GM12878 (cell line): Measurements from ENCODE around the gene JPH4. TPM values are rescaled to one million over a fixed set of nuclear protein-coding genes. Genes with fewer than 3 reads are reported as not detected.

ENCODE experiments used
- ATAC-seq: fragments of 200-7000 bp; cut with Tn5 transposase; 3 replicates; pipeline ENCODE4 v1.9.1; 2020; ENCODE audit warnings: mild to moderate bottlenecking, moderate library complexity
- BruUV-seq: library from RNA; stranded (reverse); fragments of 400-500 nt; replicated peaks from 2 replicates; lab custom pipeline; 2021; lab: Mats Ljungman, UMichigan
- CTCF ChIA-PET: fragments of 300-600 bp; sonication (Branson Sonifier 250); formaldehyde crosslinking; extraction: SDS; loops from one replicate; lab custom pipeline; 2021; ENCODE audit warnings: inconsistent platforms; lab: Yijun Ruan, JAX
- POLR2A ChIA-PET: fragments of 350-600 bp; formaldehyde crosslinking; extraction: SDS; loops from one replicate; lab custom pipeline; 2021; ENCODE audit warnings: inconsistent platforms; lab: Charles Lee
- RAD21 ChIA-PET: fragments of 300-600 bp; sonication (Branson Sonifier 250); formaldehyde crosslinking; loops from one replicate; lab custom pipeline; 2023; ENCODE audit warnings: antibody characterized with exemption; ENCODE audit not compliant: unreplicated experiment; lab: Charles Lee
- SMC1A ChIA-PET: fragments of 300-600 bp; sonication (Branson Sonifier 250); formaldehyde crosslinking; loops from one replicate; lab custom pipeline; 2023; ENCODE audit not compliant: unreplicated experiment, uncharacterized antibody; lab: Charles Lee
- DNase-seq: peaks from one replicate; pipeline ENCODE4 v3.0.0-alpha.2; 2011; ENCODE audit warnings: low read depth, low spot score
- FAIRE-seq: peaks from 3 replicates; lab custom pipeline; 2011; peaks lifted over from hg19 to GRCh38; lab: Jason Lieb, UNC
- H2AFZ ChIP-seq: 2 replicates; pipeline ENCODE4 v1.6.0; 2011; ENCODE audit warnings: low read depth, low read length, control low read depth; ENCODE audit not compliant: control insufficient read depth
- H3K27ac ChIP-seq: 2 replicates; pipeline ENCODE4 v1.5.1; 2011; ENCODE audit warnings: control low read depth; ENCODE audit not compliant: control insufficient read depth, insufficient read depth
- H3K27me3 ChIP-seq, 2 experiments: replicated peaks in 1 of 2; 2 replicates each; pipeline versions ENCODE4 v1.6.0 to v1.6.1; 2011; ENCODE audit warnings: low read length in 1 of 2; ENCODE audit not compliant: control insufficient read depth in 2 of 2, insufficient read depth in 2 of 2
- H3K36me3 ChIP-seq, 2 experiments: 2 replicates each; pipeline ENCODE4 v1.5.1; 2011; ENCODE audit warnings: low read length in 1 of 2; ENCODE audit not compliant: control insufficient read depth in 2 of 2, insufficient read depth in 2 of 2
- H3K4me1 ChIP-seq: 2 replicates; pipeline ENCODE4 v1.6.1; 2011; ENCODE audit warnings: mild to moderate bottlenecking, low read length, moderate library complexity, mixed read lengths; ENCODE audit not compliant: control insufficient read depth, insufficient read depth
- H3K4me2 ChIP-seq: 2 replicates; pipeline ENCODE4 v1.6.0; 2011; ENCODE audit warnings: control low read depth; ENCODE audit not compliant: control insufficient read depth, insufficient read depth
- H3K4me3 ChIP-seq: fragments of 200-600 bp; sonication (generic); 2 replicates; pipeline ENCODE4 v1.5.1; 2016
- H3K79me2 ChIP-seq: 2 replicates; pipeline ENCODE4 v1.6.0; 2011; ENCODE audit warnings: low read length; ENCODE audit not compliant: control insufficient read depth, insufficient read depth
- H3K9ac ChIP-seq: 2 replicates; pipeline ENCODE4 v1.8.0; 2011; ENCODE audit warnings: low read length, control low read depth, mixed read lengths; ENCODE audit not compliant: control insufficient read depth, insufficient read depth
- H3K9me3 ChIP-seq: replicated peaks from 3 replicates; pipeline ENCODE4 v1.5.1; 2011; ENCODE audit warnings: mild to moderate bottlenecking, low read length; ENCODE audit not compliant: control insufficient read depth, insufficient read depth
- H4K20me1 ChIP-seq: 2 replicates; pipeline ENCODE4 v1.6.0; 2011; ENCODE audit not compliant: control insufficient read depth, insufficient read depth
- CBX5 ChIP-seq: sonication (generic); IDR thresholded peaks from 2 replicates; pipeline ENCODE4 v1.6.1; 2016; ENCODE audit warnings: low read depth, moderate library complexity, mild to moderate bottlenecking, inconsistent platforms
- CHD2 ChIP-seq: IDR thresholded peaks from 2 replicates; pipeline ENCODE4 v1.6.1; 2011; ENCODE audit warnings: low read depth, low read length, improper control_type of control experiment, borderline replicate concordance
- CHD4 ChIP-seq: fragments of 200-600 bp; sonication (generic); IDR thresholded peaks from 2 replicates; pipeline ENCODE4 v1.6.1; 2016; ENCODE audit warnings: mild to moderate bottlenecking
- NR2F1 ChIP-seq: fragments of 450-650 bp; conservative IDR thresholded peaks from 2 replicates; pipeline ENCODE4 v1.6.1; 2017; ENCODE audit warnings: mild to moderate bottlenecking
- POLR2A ChIP-seq: IDR thresholded peaks from 2 replicates; pipeline ENCODE4 v1.6.1; 2011; ENCODE audit warnings: low read depth, mild to moderate bottlenecking, low read length
- ZZZ3 ChIP-seq: IDR thresholded peaks from 2 replicates; pipeline ENCODE4 v1.6.1; 2011; ENCODE audit warnings: low read depth; ENCODE audit not compliant: control insufficient read depth, insufficient read length
- WGBS: methylation state at CpG from one replicate; pipeline ENCODE4 v1.1.6; 2016; ENCODE audit warnings: low lambda C conversion rate; ENCODE audit not compliant: insufficient replicate concordance, insufficient coverage; ENCODE audit errors: missing lambda C conversion rate; 5-methylcytosine and 5-hydroxymethylcytosine counted together
- in situ Hi-C: fragments of 300-500 bp; cut with MboI; formaldehyde crosslinking; loops from 9 replicates; pipeline ENCODE4 v1.14.3; 2018; ENCODE audit warnings: mixed read lengths
- intact Hi-C: fragments of 100-400 bp; cut with micrococcal nuclease; formaldehyde crosslinking; loops from one replicate; pipeline ENCODE4 v1.14.2; 2022; ENCODE audit not compliant: unreplicated experiment
- polyA plus RNA-seq, 11 experiments: library from polyadenylated mRNA; depleted of rRNA in 4 of 11; unstranded in 6 of 11; stranded (reverse) in 5 of 11; fragments of >200 nt; fragmentation: Nextera tagmentation in 4 of 11; fragmentation: Illumina TruSeq in 1 of 11; extraction: Ambion mirVana in 4 of 11; extraction: Trizol in 1 of 11; gene quantifications; 1 replicate in 1 of 11; 2 replicates in 10 of 11; pipeline versions ENCODE4 v1.2.1 to v1.2.3, GENCODE V29; 2011 to 2016; ENCODE audit warnings: inconsistent platforms in 2 of 11, missing spikeins in 2 of 11, low read depth in 1 of 11
- total RNA-seq, 4 experiments: library from RNA; depleted of rRNA in 3 of 4; stranded (reverse); fragments of >200 nt in 3 of 4; fragmentation: Illumina TruSeq in 1 of 4; extraction: Trizol in 1 of 4; gene quantifications; 2 replicates each; pipeline versions ENCODE4 v1.2.1 to v1.2.3, GENCODE V29; 2013 to 2021

The JPH4 gene
- total and polyA plus RNA-seq, 10 of the 15 experiments (the other 5 are each of a cell fraction or from before 2014, with no cell fraction given) = 0.48 to 10.3 (median 3.8) TPM

- ChIA-PET RAD21 (no interaction called here), SMC1A (interaction anchor here (9.7 kb wide), 1 partner anchor 86 kb away, joined by 124 read pairs; no protein-coding TSS in a partner anchor), CTCF (interaction anchor here (0.6 to 13.1 kb wide), 6 partner anchors 23 to 237 kb away, joined by 3 to 436 read pairs (median 32); partner anchors contain the start of gene NGDN), POLR2A (no interaction called here)
- Histone ChIP-seq H2AFZ (no peak overlapping the region), H3K4me3 (no peak overlapping the region), H3K36me3 (peaks cover 15 to 23% of the 10 kb centered on the region in 2 experiments), H3K79me2 (peaks cover 15% of the 10 kb centered on the region), H3K4me2 (no peak overlapping the region), H3K9ac (no peak overlapping the region), H4K20me1 (no peaks in the 10 kb centered on the region), H3K27ac (no peak overlapping the region), H3K27me3 (no peaks in the 10 kb centered on the region), H3K9me3 (no peaks in the 10 kb centered on the region), H3K4me1 (peaks cover 11% of the 10 kb centered on the region)
- BruUV-seq = no TSS peak
- WGBS = 97% methylated on average over 9 of the region's 13 CpGs
- FAIRE-seq = no peak
- DNase-seq = no peak
- TF ChIP-seq POLR2A (peak; percentile 17; the same call in 1 of the 2 replicates), NR2F1 (no peak), CHD2 (no peak), ZZZ3 (no peak), CHD4 (no peak)
- intact Hi-C loops = no loop called here
- in situ Hi-C loops = no loop called here
- no peak for ATAC-seq
These were observed 14.3 kb downstream of the JPH4 start for GRCh38 chr14:23564181-23564812.

GRCh38 chr14:23563473-23564180, 15.0 kb downstream of the JPH4 start:
- H2AFZ ChIP-seq = no peak overlapping the region
- no peak for TF ChIP-seq CBX5
- TF ChIP-seq POLR2A = peak; percentile 58
- TF ChIP-seq, all 136 proteins: peak for 1
- in situ Hi-C loops = no loop called here
- no TSS peak for BruUV-seq
- H3K4me1 ChIP-seq = peaks cover 7% of the 10 kb centered on the region
- ATAC-seq (no peak), FAIRE-seq (no peak), DNase-seq (no peak)
- H3K79me2 ChIP-seq = peaks cover 16% of the 10 kb centered on the region
- WGBS = 79% methylated on average over 14 of the region's 14 CpGs
- no peaks in the 10 kb centered on the region for H4K20me1 ChIP-seq
- peaks cover 16 to 23% of the 10 kb centered on the region in 2 experiments for H3K36me3 ChIP-seq
- H3K27me3 ChIP-seq = no peaks in the 10 kb centered on the region
- RAD21 ChIA-PET = interaction anchor here (0.8 to 1.3 kb wide), 2 partner anchors 84 to 85 kb away, joined by 4 to 6 read pairs; no protein-coding TSS in a partner anchor
- no peak overlapping the region for H3K4me3 ChIP-seq
- POLR2A ChIA-PET = interaction anchor here (1.3 kb wide), 1 partner anchor 85 kb away, joined by 3 read pairs; no protein-coding TSS in a partner anchor
- H3K27ac ChIP-seq = no peak overlapping the region
- intact Hi-C loops = no loop called here
- no peak overlapping the region for H3K9ac ChIP-seq
- SMC1A ChIA-PET = interaction anchor here (1.0 to 9.7 kb wide), 2 partner anchors 85 to 116 kb away, joined by 4 to 124 read pairs; no protein-coding TSS in a partner anchor
- no peak overlapping the region for H3K4me2 ChIP-seq
- H3K9me3 ChIP-seq = no peaks in the 10 kb centered on the region
- CTCF ChIA-PET = interaction anchor here (0.9 to 13.1 kb wide), 11 partner anchors 10 to 241 kb away, joined by 3 to 436 read pairs (median 6); partner anchors contain the start of genes NGDN and ZFHX2
